ENCODE data around the gene SREK1. TPM values are rescaled to one million over a fixed set of nuclear protein-coding genes. Genes with fewer than 3 reads are reported as not detected.

SREK1 gene
- total RNA-seq, 1 experiment from 2014 or later: 65.6 TPM

DNA sequence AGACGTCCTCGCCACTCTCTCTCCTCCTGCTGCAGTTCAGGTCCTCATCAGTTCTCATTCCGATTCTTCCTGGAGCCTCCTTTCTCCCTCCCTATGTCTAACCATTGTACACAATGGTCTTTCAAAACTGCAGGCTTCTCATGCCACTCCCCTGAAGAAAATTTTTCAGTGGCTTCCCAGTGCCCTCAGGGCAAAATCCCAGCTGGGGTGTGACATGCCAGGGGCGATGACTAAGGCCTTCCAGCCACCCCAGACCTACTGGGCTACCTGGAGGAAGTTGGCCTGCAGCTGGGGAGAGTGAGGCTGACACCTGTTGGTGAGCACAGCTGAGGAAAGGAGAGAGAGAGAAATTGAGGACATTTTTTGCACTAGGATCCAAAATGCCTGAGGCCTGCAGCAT lies 65.2 kb downstream of the SREK1 start (continued):
- TF ChIP-seq, protein P1, sequence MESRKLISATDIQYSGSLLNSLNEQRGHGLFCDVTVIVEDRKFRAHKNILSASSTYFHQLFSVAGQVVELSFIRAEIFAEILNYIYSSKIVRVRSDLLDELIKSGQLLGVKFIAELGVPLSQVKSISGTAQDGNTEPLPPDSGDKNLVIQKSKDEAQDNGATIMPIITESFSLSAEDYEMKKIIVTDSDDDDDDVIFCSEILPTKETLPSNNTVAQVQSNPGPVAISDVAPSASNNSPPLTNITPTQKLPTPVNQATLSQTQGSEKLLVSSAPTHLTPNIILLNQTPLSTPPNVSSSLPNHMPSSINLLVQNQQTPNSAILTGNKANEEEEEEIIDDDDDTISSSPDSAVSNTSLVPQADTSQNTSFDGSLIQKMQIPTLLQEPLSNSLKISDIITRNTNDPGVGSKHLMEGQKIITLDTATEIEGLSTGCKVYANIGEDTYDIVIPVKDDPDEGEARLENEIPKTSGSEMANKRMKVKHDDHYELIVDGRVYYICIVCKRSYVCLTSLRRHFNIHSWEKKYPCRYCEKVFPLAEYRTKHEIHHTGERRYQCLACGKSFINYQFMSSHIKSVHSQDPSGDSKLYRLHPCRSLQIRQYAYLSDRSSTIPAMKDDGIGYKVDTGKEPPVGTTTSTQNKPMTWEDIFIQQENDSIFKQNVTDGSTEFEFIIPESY (IDR thresholded peaks at IDR 0.05; ENCODE audit: extremely low read depth, insufficient replicate concordance, low read length): no peak

DNA sequence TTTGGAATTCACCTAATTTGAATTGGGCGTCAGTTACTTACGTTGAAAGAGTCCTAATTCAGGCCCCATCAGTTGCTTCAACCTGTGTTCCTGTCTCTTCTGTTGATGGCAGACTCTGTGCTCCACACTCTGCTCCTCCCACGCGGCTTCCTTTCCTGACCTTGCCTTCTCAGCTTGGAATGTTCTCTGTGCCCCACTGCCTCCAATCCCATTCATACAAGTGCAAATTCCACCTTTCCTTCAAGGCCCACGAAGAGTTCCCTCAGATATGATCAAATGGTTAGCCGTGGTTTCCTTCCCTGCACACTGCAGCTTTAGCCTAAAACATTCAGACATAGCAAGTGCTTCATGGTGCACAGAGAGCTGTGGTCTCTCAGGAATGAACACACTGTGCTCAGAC lies 65.7 kb downstream of the SREK1 start:
- peak overlapping the region; percentile 70 for H3K4me2 ChIP-seq (ENCODE audit: low read length)
- CTCF ChIA-PET: interaction anchor here (1.0 kb wide), 1 partner anchor 35 kb away, joined by 3 read pairs; no protein-coding TSS in a partner anchor
- H3K27ac ChIP-seq (ENCODE audit: low read depth, low read length): peak overlapping the region; percentile 52; the same call in 1 of the 2 replicates
- no TSS peak for BruUV-seq (replicated peaks)
- H4K20me1 ChIP-seq (ENCODE audit: insufficient read depth): no peaks in the 10 kb centered on the region
- H2AFZ ChIP-seq (ENCODE audit: low read depth, low read length, poor library complexity, severe bottlenecking): peak overlapping the region; percentile 69
- intact Hi-C loops (cut with micrococcal nuclease): loop anchor here (1.0 to 5.0 kb wide), 2 partner anchors 38 to 487 kb away; partner anchors contain the start of genes NLN and SGTB
- H3K36me3 ChIP-seq (ENCODE audit: control insufficient read depth in 1 of 2, insufficient read depth in 2 of 2, low read length in 2 of 2): no peaks in the 10 kb centered on the region
- no peak overlapping the region for H3K9ac ChIP-seq (ENCODE audit: low read length)
- POLR2A ChIA-PET: no interaction called here
- RAD21 ChIA-PET (ENCODE audit: low non-redundant PET in 1 of 2, low total read pairs in 2 of 2, uncharacterized antibody in 2 of 2, unreplicated experiment in 2 of 2): no interaction called here
- peak; percentile 41 for ATAC-seq
- DNase-seq (ENCODE audit: low read depth, low spot score): no peak
- H3K79me2 ChIP-seq (ENCODE audit: insufficient read depth, low read length): no peaks in the 10 kb centered on the region
- H3K9me3 ChIP-seq (ENCODE audit: control insufficient read depth in 1 of 2, insufficient read depth in 1 of 2, low read depth in 1 of 2, low read length in 2 of 2): no peaks in the 10 kb centered on the region
- H3K27me3 ChIP-seq (ENCODE audit: insufficient read depth, low read length): no peaks in the 10 kb centered on the region
- H3K9me2 ChIP-seq (ENCODE audit: insufficient read depth): no peaks in the 10 kb centered on the region
- H3K4me3 ChIP-seq (replicated peaks in 1 of 2; ENCODE audit: low read depth in 1 of 2, low read length in 2 of 2): no peak overlapping the region
- H3K4me1 ChIP-seq (ENCODE audit: control insufficient read depth in 1 of 2, insufficient read depth in 2 of 2, low read length in 2 of 2): peaks cover 17 to 25% of the 10 kb centered on the region in 2 experiments
- no peak for TF ChIP-seq SP1 (IDR thresholded peaks at IDR 0.05; ENCODE audit: low read depth)

DNA sequence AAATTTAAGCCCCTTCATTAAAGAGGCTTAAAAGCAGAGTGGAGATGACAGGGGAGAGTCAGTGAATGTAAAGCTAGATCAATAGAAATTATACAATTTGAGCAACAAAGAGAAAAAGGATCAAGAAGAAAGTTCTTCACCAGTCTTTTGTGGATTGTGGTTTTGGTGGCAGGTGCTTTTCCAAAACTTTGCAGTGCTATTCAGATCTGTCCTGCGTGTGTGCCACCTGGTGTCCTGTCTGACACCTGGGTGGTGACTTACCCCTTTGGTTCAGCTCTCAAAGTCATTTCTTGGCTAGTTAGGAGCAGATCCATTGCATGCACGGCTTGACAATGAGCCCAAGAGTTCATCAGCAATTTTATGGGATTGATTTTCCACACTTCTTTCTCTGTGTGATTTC lies 69.4 kb downstream of the SREK1 start:
- Histone ChIP-seq H3K79me2 (ENCODE audit: insufficient read depth, low read length) (no peaks in the 10 kb centered on the region), H4K20me1 (ENCODE audit: insufficient read depth) (no peaks in the 10 kb centered on the region), H3K27ac (ENCODE audit: low read depth, low read length) (no peak overlapping the region), H3K9ac (ENCODE audit: low read length) (no peak overlapping the region), H3K9me3 (ENCODE audit: control insufficient read depth in 1 of 2, insufficient read depth in 1 of 2, low read depth in 1 of 2, low read length in 2 of 2) (no peaks in the 10 kb centered on the region), H3K36me3 (ENCODE audit: control insufficient read depth in 1 of 2, insufficient read depth in 2 of 2, low read length in 2 of 2) (no peaks in the 10 kb centered on the region), H3K4me1 (ENCODE audit: control insufficient read depth in 1 of 2, insufficient read depth in 2 of 2, low read length in 2 of 2) (peaks cover 13 to 17% of the 10 kb centered on the region in 2 experiments), H3K4me3 (replicated peaks in 1 of 2; ENCODE audit: low read depth in 1 of 2, low read length in 2 of 2) (no peak overlapping the region), H3K4me2 (ENCODE audit: low read length) (no peak overlapping the region), H3K9me2 (ENCODE audit: insufficient read depth) (0 out of 2 replicates have a peak, but pooled peaks cover 4% of the 10 kb centered on the region), H2AFZ (ENCODE audit: low read depth, low read length, poor library complexity, severe bottlenecking) (no peak overlapping the region), H3K27me3 (ENCODE audit: insufficient read depth, low read length) (no peaks in the 10 kb centered on the region)
- ATAC-seq (no peak), DNase-seq (ENCODE audit: low read depth, low spot score) (no peak)
- ChIA-PET CTCF (no interaction called here), POLR2A (no interaction called here), RAD21 (ENCODE audit: low non-redundant PET in 1 of 2, low total read pairs in 2 of 2, uncharacterized antibody in 2 of 2, unreplicated experiment in 2 of 2) (no interaction called here)
- BruUV-seq (replicated peaks): no TSS peak
- intact Hi-C loops (cut with micrococcal nuclease): no loop called here
- TF ChIP-seq RAD21 (IDR thresholded peaks at IDR 0.05; ENCODE audit: low read depth): peak; percentile 18; the same call in 1 of the 2 replicates
- TF ChIP-seq SIN3A (IDR thresholded peaks at IDR 0.05; ENCODE audit: low read depth): no peak
